ENCODE results near the gene ATP8B2.
"Not testable (repeated sequence)": the region's sequence is repeated elsewhere in the genome, so short reads cannot be mapped to it uniquely, and the experiment has no call there.

The ATP8B2 gene

GRCh38 chr1:154324241-154324640 lies 1.1 kb upstream of the ATP8B2 start:
- DNase-seq, result no peak

GRCh38 chr1:154325583-154326545 lies 539 bp downstream of the ATP8B2 start:
- DNase-seq, result peak in 1 of 2 donors; percentile 49

GRCh38 chr1:154326546-154327465 lies 1.5 kb downstream of the ATP8B2 start:
- DNase-seq, result no peak

GRCh38 chr1:154327466-154328317 lies 2.4 kb downstream of the ATP8B2 start:
- DNase-seq, result no peak

GRCh38 chr1:154328318-154329151 lies 3.2 kb downstream of the ATP8B2 start:
- DNase-seq, result peak; percentile 73 to 78

GRCh38 chr1:154329152-154329521 lies 3.8 kb downstream of the ATP8B2 start:
- no peak for DNase-seq

GRCh38 chr1:154329551-154330131 lies 4.3 kb downstream of the ATP8B2 start:
- no peak for DNase-seq

GRCh38 chr1:154330669-154331068 lies 5.3 kb downstream of the ATP8B2 start:
- no peak for DNase-seq

GRCh38 chr1:154334079-154335024 lies 9.0 kb downstream of the ATP8B2 start:
- no peak for DNase-seq

GRCh38 chr1:154335025-154335714 lies 9.8 kb downstream of the ATP8B2 start:
- DNase-seq, result peak; percentile 90 to 95

- no peak for DNase-seq
Measured at GRCh38 chr1:154337253-154337894, 12.0 kb downstream of the ATP8B2 start.

- DNase-seq, result no peak
Measured at GRCh38 chr1:154338875-154339274, 13.6 kb downstream of the ATP8B2 start.

- not testable (repeated sequence) for DNase-seq
Measured at GRCh38 chr1:154341366-154341765, 16.0 kb downstream of the ATP8B2 start.

- DNase-seq, result no peak
Measured at GRCh38 chr1:154342132-154342531, 16.8 kb downstream of the ATP8B2 start.

GRCh38 chr1:154342836-154343472 lies 17.6 kb downstream of the ATP8B2 start:
- DNase-seq, result peak; percentile 55 to 59

- DNase-seq, result peak; percentile 75 to 78
Measured at GRCh38 chr1:154344977-154345837, 19.9 kb downstream of the ATP8B2 start.

GRCh38 chr1:154346276-154346917 lies 21.1 kb downstream of the ATP8B2 start:
- no peak for DNase-seq
